T-helper 1 cell treated with Interleukin-12 subunit alpha and Interleukin-12 subunit beta and Interleukin-4 antibody, amounts not matched to agents 30 μg/mL and 1 μg/mL, for 36 hours (primary cell): ENCODE measurements around the gene LYST.
"Not testable (repeated sequence)": the region's sequence is repeated elsewhere in the genome, so short reads cannot be mapped to it uniquely, and the experiment has no call there.

Experiments used
- H3K27ac Mint-ChIP-seq: one replicate; pipeline ENCODE4 v1.8.0; 2021; ENCODE audit warnings: mild to moderate bottlenecking, mixed read lengths
- H3K27me3 Mint-ChIP-seq: one replicate; pipeline ENCODE4 v1.8.0; 2021; ENCODE audit warnings: low read depth, mixed read lengths
- H3K36me3 Mint-ChIP-seq: one replicate; pipeline ENCODE4 v1.8.0; 2021; ENCODE audit warnings: low read depth, mixed read lengths
- H3K4me1 Mint-ChIP-seq: one replicate; pipeline ENCODE4 v1.8.0; 2021; ENCODE audit warnings: low read depth, mixed read lengths
- H3K4me3 Mint-ChIP-seq: one replicate; pipeline ENCODE4 v1.8.0; 2021; ENCODE audit warnings: mild to moderate bottlenecking, moderate library complexity, mixed read lengths
- H3K9me3 Mint-ChIP-seq: one replicate; pipeline ENCODE4 v1.8.0; 2021; ENCODE audit warnings: mixed read lengths

The LYST gene

DNA sequence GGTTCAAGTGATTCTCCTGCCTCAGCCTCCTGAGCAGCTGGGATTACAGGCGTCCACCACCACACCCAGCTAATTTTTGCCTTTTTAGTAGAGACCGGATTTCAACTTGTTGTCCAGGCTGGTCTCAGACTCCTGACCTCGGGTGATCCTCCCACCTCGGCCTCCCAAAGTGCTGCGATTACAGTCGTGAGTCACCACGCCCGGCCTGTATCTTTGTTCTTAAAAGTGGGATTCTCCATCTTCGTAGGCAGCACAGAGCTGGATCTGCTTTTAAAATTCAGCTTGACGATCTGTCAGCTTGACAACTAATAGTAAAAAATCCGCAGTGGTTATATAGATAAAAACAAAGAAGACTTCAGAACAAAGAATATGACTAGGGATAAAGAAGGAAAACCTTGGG is 214.3 kb downstream of the LYST start:
- peaks cover 69% of the 10 kb centered on the region for H3K27me3 Mint-ChIP-seq
- H3K4me1 Mint-ChIP-seq, result peaks cover 19% of the 10 kb centered on the region
- no peak overlapping the region for H3K4me3 Mint-ChIP-seq
- H3K9me3 Mint-ChIP-seq, result no peaks in the 10 kb centered on the region
- no peak overlapping the region for H3K27ac Mint-ChIP-seq
- peaks cover 10% of the 10 kb centered on the region for H3K36me3 Mint-ChIP-seq

DNA sequence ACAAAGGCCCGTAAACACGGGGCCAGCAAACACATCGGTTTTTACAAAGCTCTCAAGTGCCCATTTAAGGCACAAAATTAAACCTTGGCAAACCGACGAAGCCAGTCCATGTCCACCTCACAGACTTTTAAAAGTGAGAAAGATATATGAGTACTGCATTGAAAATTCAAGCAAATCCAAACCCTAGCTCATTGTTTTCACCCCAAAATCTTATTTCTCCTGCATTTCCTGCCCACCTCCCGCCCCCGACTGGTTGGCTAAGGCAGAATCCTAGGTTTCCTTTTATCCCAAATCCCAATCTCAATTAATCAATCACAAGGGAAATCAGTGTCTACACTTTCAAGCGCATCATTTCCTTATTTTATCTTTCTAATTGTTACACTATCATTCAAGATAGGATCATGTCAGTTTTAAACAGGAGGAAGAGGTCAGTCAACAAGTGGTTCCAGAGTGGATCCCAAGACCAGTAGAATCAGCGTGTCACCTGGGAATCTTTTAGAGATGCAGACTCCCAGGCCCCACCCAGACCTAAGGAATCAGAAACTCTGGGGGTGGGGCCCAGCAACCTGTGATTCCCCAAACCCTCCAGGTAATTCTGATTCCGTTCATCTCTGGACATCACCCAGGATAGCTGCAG is 215.4 kb downstream of the LYST start:
- peaks cover 75% of the 10 kb centered on the region for H3K27me3 Mint-ChIP-seq
- H3K9me3 Mint-ChIP-seq, result no peaks in the 10 kb centered on the region
- H3K27ac Mint-ChIP-seq, result no peak overlapping the region

DNA sequence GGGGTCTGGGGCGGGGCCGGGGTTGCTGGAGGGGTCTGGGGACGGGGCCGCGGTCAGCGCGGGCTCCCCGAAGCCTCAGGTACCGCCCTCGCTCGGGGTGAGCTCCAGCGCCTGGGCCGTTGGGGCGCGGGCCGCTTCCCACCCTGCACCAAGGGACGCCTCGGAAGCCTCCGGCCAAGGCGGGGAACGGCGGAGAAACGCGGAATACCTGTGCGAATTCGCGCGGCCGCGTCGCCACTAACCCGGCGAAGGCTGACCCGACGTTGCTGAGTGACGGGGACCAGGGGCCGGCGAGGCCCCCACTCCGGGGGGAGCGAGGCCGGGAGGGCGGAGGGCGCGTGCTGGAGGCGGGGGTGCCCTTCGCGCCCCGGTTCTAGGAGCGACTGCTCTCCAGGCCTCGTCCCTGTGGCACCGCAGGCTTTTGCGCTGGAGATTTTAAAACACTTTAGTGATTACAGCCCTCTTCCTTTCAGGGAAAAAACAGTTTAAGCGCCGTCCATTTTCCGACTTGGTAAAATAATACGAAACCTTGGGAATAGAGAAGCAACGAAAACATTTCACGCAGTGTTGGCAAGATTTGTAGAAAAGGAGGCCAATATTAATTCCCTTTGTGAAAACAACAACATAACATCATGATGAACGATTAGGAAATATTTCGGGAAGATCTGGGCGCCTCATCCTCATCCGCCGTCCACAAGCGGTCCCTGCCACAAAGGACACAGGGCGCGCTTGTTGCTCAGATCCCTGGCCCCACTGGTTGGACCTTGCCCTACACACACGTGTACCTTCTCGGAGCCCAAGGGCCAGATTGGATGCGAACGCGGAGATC is 216.2 kb downstream of the LYST start:
- H3K36me3 Mint-ChIP-seq, result peaks cover 10% of the 10 kb centered on the region
- H3K4me1 Mint-ChIP-seq, result peaks cover 23% of the 10 kb centered on the region
- no peak overlapping the region for H3K27ac Mint-ChIP-seq
- no peaks in the 10 kb centered on the region for H3K9me3 Mint-ChIP-seq
- peaks cover 78% of the 10 kb centered on the region for H3K27me3 Mint-ChIP-seq
- H3K4me3 Mint-ChIP-seq, result peak overlapping the region; percentile 46

More for the DNA sequence above, 215.4 kb downstream of the LYST start:
- Mint-ChIP-seq H3K36me3 (peaks cover 10% of the 10 kb centered on the region), H3K4me1 (peaks cover 21% of the 10 kb centered on the region), H3K4me3 (peak overlapping the region; percentile 50)

DNA sequence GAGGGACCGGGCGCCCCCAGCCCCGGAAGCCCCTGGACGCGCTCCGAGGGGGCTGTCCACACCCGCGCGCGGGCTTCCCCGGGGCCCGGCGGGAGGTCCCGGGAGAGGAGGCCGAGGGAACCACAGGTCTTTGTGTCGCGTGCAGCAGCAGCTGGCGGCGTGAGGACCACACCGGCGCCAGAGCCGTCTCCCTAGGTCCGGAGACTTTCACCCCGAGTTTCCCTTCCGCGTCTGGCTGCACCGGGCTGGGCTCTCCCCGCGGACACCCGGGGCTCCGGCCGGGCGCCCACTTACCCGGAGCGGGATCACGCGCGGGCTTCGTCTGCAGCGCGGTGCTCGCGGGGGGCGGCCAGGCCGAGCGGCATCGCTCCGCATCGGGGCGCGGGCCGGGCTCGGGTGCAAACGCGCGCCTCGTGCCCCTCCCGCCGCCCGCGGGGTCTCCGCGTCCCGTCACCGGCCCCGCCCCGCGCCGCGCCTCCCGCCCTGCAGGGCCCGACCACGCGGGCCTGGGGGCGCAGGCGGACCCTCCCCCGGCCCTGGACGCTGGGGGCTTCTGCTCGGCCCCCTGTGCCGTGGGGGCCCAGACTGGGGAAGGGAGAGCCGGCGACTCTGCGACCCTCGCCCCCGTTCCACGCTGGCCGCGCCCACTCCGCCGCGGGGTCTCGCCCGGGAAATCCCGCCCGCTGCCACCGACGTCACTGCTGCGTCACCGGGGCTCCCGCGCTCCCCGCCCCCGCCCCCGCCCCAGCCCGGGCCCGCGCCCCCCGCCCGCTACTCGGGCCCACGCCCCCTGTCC is 217.1 kb downstream of the LYST start, which contains the start of gene GNG4:
TSS of gene GNG4 (minus strand) at position 417 of the 796 bp plus-strand sequence. CDS start 65,946 bp downstream, outside the sequence.
- Mint-ChIP-seq H3K27me3 (peaks cover 77% of the 10 kb centered on the region), H3K4me1 (peaks cover 25% of the 10 kb centered on the region), H3K4me3 (peak within 1 kb of the TSS; percentile 63), H3K27ac (peak within 1 kb of the TSS; percentile 75), H3K9me3 (no peaks in the 10 kb centered on the region), H3K36me3 (peaks cover 10% of the 10 kb centered on the region)

DNA sequence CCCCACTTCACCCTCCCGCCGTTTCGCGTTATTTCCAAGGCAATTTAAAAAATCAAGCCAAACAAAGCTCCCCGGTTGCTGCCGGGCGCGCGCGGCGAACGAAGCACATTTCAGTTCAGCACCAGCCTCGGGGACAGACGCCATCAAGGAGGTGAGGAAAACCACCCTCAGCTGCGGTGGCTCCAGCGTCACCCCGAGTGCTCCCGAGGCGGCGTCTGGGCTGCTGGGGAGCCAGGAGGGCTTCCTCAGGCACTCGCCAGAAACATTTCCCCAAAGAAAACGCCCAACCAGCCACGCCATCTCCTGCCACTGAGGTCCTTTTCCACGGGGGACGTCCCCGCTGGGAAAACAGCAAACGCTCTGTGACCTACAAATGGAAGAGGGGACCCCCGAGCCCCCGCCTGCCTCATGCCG is 217.7 kb downstream of the LYST start:
- peaks cover 76% of the 10 kb centered on the region for H3K27me3 Mint-ChIP-seq
- peak overlapping the region; percentile 75 for H3K27ac Mint-ChIP-seq
- H3K36me3 Mint-ChIP-seq, result peaks cover 7% of the 10 kb centered on the region
- H3K4me3 Mint-ChIP-seq, result peak overlapping the region; percentile 63
- no peaks in the 10 kb centered on the region for H3K9me3 Mint-ChIP-seq
- H3K4me1 Mint-ChIP-seq, result peaks cover 29% of the 10 kb centered on the region

DNA sequence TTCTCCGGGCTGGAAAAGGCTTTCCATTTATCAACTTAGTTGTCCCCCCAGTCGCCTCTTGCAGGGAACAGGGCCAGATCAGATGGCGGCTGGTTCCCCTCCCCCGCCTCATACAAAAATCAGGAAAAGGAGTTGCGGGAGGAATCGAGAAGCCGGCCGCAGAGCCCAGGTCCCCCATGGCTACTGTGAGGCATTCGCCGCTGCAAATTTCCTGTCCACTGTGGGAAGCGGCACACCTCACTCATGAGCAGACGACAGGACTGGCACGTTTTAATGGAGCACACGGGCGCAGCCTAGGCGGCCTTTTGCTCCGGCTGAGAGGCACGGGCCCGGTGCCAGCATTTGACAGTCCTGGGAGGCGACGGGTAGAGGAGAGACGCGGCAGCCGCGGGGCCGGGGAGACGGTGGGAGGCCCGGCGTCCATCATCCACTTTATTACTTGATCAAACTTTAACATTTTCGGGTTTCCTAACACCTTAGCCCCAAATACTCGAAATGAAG is 218.2 kb downstream of the LYST start:
- H3K27ac Mint-ChIP-seq, result no peak overlapping the region

DNA sequence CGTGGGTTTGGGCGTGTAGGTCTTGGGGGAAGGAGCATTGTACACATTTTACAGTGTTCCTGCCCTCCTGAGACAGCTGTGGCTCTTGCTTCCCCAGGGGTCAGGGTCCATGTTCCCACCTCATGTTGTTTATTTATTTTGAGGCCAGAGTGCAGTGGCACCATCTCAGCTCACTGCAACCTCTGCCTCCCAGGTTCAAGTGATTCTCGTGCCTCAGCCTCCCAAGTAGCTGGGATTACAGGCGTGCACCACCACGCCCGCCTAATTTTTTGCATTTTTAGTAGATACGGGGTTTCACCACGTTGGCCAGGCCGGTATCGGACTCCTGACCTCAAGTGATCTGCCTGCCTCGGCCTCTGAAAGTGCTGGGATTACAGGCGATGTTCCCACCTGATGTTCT is 219.2 kb downstream of the LYST start:
- H3K27ac Mint-ChIP-seq, H3K4me3 Mint-ChIP-seq, H3K36me3 Mint-ChIP-seq, H3K9me3 Mint-ChIP-seq: not testable (repeated sequence)
- peaks cover 64% of the 10 kb centered on the region for H3K27me3 Mint-ChIP-seq
- peaks cover 40% of the 10 kb centered on the region for H3K4me1 Mint-ChIP-seq

More for the DNA sequence above, 218.2 kb downstream of the LYST start:
- Mint-ChIP-seq H3K36me3 (peaks cover 7% of the 10 kb centered on the region), H3K4me1 (peaks cover 30% of the 10 kb centered on the region), H3K9me3 (no peaks in the 10 kb centered on the region), H3K4me3 (peak overlapping the region; percentile 63), H3K27me3 (peaks cover 72% of the 10 kb centered on the region)

DNA sequence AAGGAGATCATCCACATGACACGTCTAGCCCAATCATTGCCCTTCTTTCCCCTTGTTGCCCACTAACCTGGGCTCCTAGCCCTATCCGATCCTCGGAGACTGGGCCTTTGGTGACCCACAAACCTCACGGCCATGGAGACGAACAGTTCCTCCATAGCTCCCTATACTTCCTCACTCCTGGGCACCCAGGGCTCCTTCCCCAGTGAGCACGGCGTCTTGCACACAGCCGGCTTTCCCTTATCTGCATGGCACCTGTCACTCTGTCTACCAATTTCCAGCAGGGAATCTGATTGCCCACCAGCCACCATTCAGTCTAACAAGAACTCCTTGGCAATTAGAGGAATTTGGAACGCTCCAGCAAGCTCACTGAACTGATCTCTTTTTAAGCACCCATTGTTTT is 220.2 kb downstream of the LYST start:
- Mint-ChIP-seq H3K36me3 (peaks cover 7% of the 10 kb centered on the region), H3K4me1 (peaks cover 48% of the 10 kb centered on the region), H3K27ac (no peak overlapping the region), H3K27me3 (peaks cover 53% of the 10 kb centered on the region), H3K9me3 (no peaks in the 10 kb centered on the region), H3K4me3 (no peak overlapping the region)

DNA sequence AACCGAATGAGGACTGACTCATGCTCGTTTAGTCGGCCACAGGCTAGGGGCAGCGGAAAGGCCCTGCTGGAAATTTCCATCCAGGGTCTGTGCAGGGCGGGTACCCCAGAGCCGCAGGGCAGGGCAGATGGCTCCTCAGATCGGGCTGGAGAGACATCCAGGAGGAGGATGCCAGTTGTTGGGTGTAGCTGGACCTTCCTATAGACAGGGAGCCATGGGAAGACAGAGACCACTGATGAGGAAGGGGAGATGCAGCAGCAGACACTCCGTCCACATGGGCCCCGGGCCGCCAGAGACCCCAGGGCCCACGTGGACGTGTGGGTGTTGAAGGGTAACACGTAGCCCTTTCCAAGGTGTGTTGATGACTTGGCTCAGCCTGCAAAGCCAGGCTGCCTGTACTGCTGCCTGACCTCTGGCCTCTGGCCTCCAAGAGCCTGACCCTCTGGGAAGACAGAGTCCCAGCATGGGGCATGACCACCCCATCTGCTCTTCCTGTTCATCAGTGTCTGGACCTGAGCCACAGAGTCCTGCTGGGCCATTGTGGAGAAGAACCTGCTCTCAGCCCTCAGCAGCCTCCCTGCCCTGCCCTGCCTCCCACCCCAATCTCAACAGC is 221.9 kb downstream of the LYST start:
- no peak overlapping the region for H3K4me3 Mint-ChIP-seq
- no peaks in the 10 kb centered on the region for H3K9me3 Mint-ChIP-seq
- peaks cover 4% of the 10 kb centered on the region for H3K36me3 Mint-ChIP-seq
- peaks cover 51% of the 10 kb centered on the region for H3K4me1 Mint-ChIP-seq
- peaks cover 43% of the 10 kb centered on the region for H3K27me3 Mint-ChIP-seq
- H3K27ac Mint-ChIP-seq, result peak overlapping the region; percentile 46

DNA sequence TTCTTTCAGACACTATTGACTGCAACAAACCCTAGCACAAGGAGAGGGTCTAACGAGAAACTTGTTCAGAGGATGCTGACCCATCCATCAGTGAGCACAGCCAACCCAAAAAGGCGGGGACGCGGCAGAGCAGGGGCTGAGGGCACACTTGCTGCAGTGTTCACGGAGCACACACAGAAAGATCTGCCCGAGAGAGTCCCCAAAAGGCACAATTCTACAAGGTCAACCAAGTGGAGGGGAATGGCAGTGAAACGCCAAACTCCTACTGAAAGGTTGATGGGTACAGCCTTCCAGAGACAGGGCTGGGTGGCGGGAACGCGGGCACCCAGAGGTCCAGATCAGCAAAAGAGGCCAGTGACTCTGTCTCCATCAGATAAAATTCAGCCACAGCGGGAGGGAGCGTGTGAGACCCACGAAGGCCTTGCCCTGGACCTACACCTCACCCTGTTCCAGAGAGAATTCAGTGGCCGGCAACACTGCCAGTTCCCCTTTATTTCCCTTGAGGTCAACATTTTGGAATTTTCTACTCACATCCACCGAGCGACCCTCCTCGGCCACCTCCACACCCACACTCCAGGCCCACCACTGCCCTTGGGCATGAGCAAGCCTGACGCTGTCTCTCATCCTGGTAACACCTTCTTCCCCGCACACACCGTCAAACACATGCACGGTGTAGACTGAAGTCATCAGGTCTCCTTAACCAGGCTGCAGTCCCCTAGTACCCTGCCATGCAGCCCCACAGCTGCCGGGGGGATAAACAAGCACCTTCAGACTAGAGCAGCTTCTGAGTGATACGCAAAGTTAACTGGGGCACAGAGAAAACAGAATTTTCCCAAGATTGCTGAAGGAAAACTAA is 222.6 kb downstream of the LYST start:
- H3K9me3 Mint-ChIP-seq, result no peaks in the 10 kb centered on the region
- peaks cover 42% of the 10 kb centered on the region for H3K27me3 Mint-ChIP-seq
- H3K27ac Mint-ChIP-seq, result peak overlapping the region; percentile 32
- no peak overlapping the region for H3K4me3 Mint-ChIP-seq
- peaks cover 53% of the 10 kb centered on the region for H3K4me1 Mint-ChIP-seq
- peaks cover 4% of the 10 kb centered on the region for H3K36me3 Mint-ChIP-seq

DNA sequence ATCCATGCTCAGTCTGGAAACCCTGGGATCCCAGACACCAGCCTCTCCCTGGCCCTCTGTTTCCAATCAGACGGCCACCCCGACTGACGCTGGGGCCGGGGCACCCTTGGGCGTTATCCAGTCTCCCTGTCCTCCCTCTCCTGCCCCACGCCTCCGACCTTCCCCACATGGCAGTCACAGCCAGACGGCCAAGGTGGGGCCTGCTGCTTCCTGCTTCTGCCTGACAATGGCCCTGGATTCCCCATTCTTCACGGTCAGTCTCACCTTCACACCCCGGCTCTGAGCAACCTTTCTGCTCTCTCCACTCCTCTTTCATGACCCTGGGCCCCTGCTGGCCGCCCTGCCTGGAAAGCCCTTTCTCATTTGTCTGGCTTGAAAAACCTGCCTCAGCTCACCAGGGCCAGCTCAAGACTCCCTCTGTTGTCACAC is 223.7 kb downstream of the LYST start:
- H3K4me1 Mint-ChIP-seq, result peaks cover 44% of the 10 kb centered on the region
- H3K27me3 Mint-ChIP-seq, result peaks cover 31% of the 10 kb centered on the region
- H3K36me3 Mint-ChIP-seq, result no peaks in the 10 kb centered on the region
- no peaks in the 10 kb centered on the region for H3K9me3 Mint-ChIP-seq
- peak overlapping the region; percentile 96 for H3K27ac Mint-ChIP-seq
- peak overlapping the region; percentile 33 for H3K4me3 Mint-ChIP-seq

DNA sequence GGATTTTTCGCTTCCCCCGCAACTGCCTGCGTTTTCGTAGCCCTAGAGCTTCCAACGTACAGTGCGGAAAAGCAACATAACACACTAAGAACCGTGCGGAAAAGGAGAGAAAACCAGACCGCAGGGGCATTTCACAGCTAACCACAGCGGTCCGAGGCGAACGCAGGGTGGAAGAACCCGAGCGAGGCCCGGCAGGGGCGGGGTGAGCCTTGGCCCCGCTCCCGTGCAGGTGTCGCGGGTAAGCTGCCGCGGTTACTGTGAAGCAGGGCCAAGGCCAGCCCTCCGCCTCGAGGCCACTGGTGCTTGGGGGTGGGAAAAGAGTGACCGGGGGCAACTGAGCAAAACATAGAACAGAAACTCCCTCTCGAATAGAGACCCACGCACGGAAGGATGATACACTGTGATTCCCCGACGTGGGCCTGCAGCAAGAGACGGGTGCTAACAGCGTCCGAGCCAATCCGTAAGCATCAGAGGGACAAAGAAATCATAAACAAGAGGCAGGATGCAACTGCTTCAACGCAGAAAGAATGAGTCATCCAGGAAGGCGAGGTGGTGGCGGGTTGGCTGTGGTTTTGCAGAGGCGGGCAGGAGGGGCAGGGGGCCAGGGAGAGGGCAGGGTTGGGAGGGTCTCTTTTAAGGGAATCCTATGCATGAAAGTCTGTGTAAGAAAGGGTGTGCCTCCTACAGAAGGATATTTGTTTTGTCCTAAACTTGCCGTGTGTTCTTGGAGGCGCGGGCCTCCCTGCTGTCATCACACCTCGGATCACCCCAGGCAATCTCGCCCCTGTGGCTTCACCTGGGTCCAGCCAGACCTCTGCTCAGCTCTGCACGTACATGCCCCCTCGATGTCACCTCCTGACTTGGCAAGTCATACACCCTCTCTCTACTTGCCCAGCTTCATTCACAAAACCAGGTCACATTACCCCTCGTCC is 224.4 kb downstream of the LYST start:
- Mint-ChIP-seq H3K36me3 (no peaks in the 10 kb centered on the region), H3K27me3 (peaks cover 24% of the 10 kb centered on the region), H3K4me3 (peak overlapping the region; percentile 78), H3K9me3 (no peaks in the 10 kb centered on the region), H3K27ac (peak overlapping the region; percentile 96), H3K4me1 (peaks cover 43% of the 10 kb centered on the region)
